ENCODE results near the gene ATAD2B.
"Not testable (repeated sequence)": the region's sequence is repeated elsewhere in the genome, so short reads cannot be mapped to it uniquely, and the experiment has no call there.

Gene ATAD2B

GRCh38 chr2:23782646-23783045 is 144.3 kb downstream of the ATAD2B start:
- DNase-seq, result no peak

GRCh38 chr2:23782126-23782525 is 144.8 kb downstream of the ATAD2B start:
- no peak for DNase-seq

- DNase-seq, result not testable (repeated sequence)
These were observed 146.5 kb downstream of the ATAD2B start for GRCh38 chr2:23780465-23780864.

GRCh38 chr2:23777826-23778225 is 149.1 kb downstream of the ATAD2B start:
- DNase-seq, result no peak

- DNase-seq, result no peak
These were observed 150.9 kb downstream of the ATAD2B start for GRCh38 chr2:23776021-23776420.

GRCh38 chr2:23772684-23773083 is 154.2 kb downstream of the ATAD2B start:
- no peak for DNase-seq

GRCh38 chr2:23772056-23772455 is 154.9 kb downstream of the ATAD2B start:
- DNase-seq, result no peak

- no peak for DNase-seq
These were observed 157.6 kb downstream of the ATAD2B start for GRCh38 chr2:23769364-23769763.

GRCh38 chr2:23767876-23768621 is 158.9 kb downstream of the ATAD2B start:
- no peak for DNase-seq

- no peak for DNase-seq
These were observed 164.8 kb downstream of the ATAD2B start for GRCh38 chr2:23762141-23762540.

GRCh38 chr2:23761638-23762037 is 165.3 kb downstream of the ATAD2B start:
- no peak for DNase-seq

GRCh38 chr2:23760736-23761135 is 166.2 kb downstream of the ATAD2B start:
- peak in 1 of 2 experiments; percentile 49 for DNase-seq

GRCh38 chr2:23757686-23758433 is 169.1 kb downstream of the ATAD2B start:
- no peak for DNase-seq

- peak in 1 of 2 experiments; percentile 4 for DNase-seq
These were observed 170.2 kb downstream of the ATAD2B start for GRCh38 chr2:23756593-23757292.

- no peak for DNase-seq
These were observed 172.0 kb downstream of the ATAD2B start for GRCh38 chr2:23754970-23755369.

GRCh38 chr2:23753291-23754010 is 173.5 kb downstream of the ATAD2B start:
- DNase-seq, result no peak

GRCh38 chr2:23751747-23752265 is 175.1 kb downstream of the ATAD2B start:
- DNase-seq, result no peak

- DNase-seq, result no peak
These were observed 180.6 kb downstream of the ATAD2B start for GRCh38 chr2:23746141-23746863.

GRCh38 chr2:23745726-23746105 is 181.2 kb downstream of the ATAD2B start:
- peak; percentile 79 to 94 for DNase-seq

GRCh38 chr2:23745068-23745725 is 181.7 kb downstream of the ATAD2B start:
- peak in 1 of 2 experiments; percentile 12 for DNase-seq

- not testable (repeated sequence) for DNase-seq
These were observed 190.1 kb downstream of the ATAD2B start for GRCh38 chr2:23736783-23737182.

Data from NCI-H524 (cell line).